ENCODE measurements around the gene ERGIC1. TPM values are rescaled to one million over a fixed set of nuclear protein-coding genes. Genes with fewer than 3 reads are reported as not detected.

The ERGIC1 gene
- total and polyA plus RNA-seq, 2 of the 13 experiments (the other 11 are each of a cell fraction or from before 2014, with no cell fraction given) = 78.5 to 184 TPM

DNA sequence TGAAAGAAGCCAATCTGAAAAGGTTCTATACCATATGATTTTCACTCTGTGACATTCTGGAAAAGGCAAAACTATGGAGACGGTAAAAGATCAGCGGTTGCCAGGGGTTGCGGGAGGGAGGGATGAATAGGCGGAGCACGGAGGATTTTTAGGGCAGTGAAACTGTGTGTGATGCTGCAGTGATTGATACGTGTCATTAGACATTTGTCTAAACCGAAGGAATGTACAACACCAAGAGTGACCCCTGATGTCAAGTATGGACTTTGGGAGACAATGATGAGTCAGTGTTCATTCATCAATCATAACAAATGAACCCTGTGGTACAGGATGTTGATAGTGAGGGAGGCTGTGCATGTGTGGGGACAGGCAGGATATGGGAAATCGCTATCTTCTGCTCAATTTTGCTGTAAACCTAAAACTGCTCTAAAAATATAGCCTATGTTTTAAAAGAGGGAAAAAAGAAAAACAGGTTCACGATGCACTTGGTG is 34.4 kb downstream of the ERGIC1 start (continued):
- TF ChIP-seq NR2F1 (CRISPR knock-in tag; IDR thresholded peaks at IDR 0.05) (peak; percentile 35 to 55; a peak in 2 of 4 replicates), ZNF883 (CRISPR knock-in tag; IDR thresholded peaks at IDR 0.05; ENCODE audit: not compliant biosample characterization) (no peak), ZBTB21 (CRISPR knock-in tag; IDR thresholded peaks at IDR 0.05) (no peak), ATF7 (IDR thresholded peaks at IDR 0.05) (peak; percentile 50; the same call in 1 of the 2 replicates), ATF7 (CRISPR knock-in tag; IDR thresholded peaks at IDR 0.05) (no peak), NFYB (CRISPR knock-in tag; IDR thresholded peaks at IDR 0.05) (no peak), SAP130 (CRISPR knock-in tag; IDR thresholded peaks at IDR 0.05; ENCODE audit: low read depth) (peak; percentile 87), ZNF564 (CRISPR knock-in tag; IDR thresholded peaks at IDR 0.05) (no peak), JUN (CRISPR knock-in tag; IDR thresholded peaks at IDR 0.05) (peak; percentile 75; the same call in 1 of the 2 replicates), HDAC1 (CRISPR knock-in tag; IDR thresholded peaks at IDR 0.05) (peak; percentile 34), ELF1 (CRISPR knock-in tag; IDR thresholded peaks at IDR 0.05) (no peak), HDAC2 (CRISPR knock-in tag; IDR thresholded peaks at IDR 0.05) (peak; percentile 76; the same call in 1 of the 2 replicates), HMG20A (CRISPR knock-in tag; IDR thresholded peaks at IDR 0.05; ENCODE audit: borderline replicate concordance) (peak; percentile 57; the same call in 1 of the 2 replicates), HOXA3 (CRISPR knock-in tag; IDR thresholded peaks at IDR 0.05) (0 out of 2 replicates have a peak, but pooled peaks have one; percentile 33), ZNF83 (CRISPR knock-in tag; IDR thresholded peaks at IDR 0.05; ENCODE audit: borderline replicate concordance) (no peak), ZNF3 (CRISPR knock-in tag; IDR thresholded peaks at IDR 0.05) (no peak), BCL6 (CRISPR knock-in tag; IDR thresholded peaks at IDR 0.05) (peak; percentile 33; the same call in 1 of the 2 replicates), EP300 (IDR thresholded peaks at IDR 0.05; ENCODE audit: low read depth in 2 of 2, low read length in 2 of 2) (peak in 1 of 2 experiments; percentile 75; a peak in 2 of 4 replicates), EP300 (CRISPR knock-in tag; IDR thresholded peaks at IDR 0.05; ENCODE audit: borderline replicate concordance) (0 out of 2 replicates have a peak, but pooled peaks have one; percentile 42), RARA (CRISPR knock-in tag; IDR thresholded peaks at IDR 0.05) (peak; percentile 91), GABPA (IDR thresholded peaks at IDR 0.05; ENCODE audit: low read depth, low read length) (no peak), GABPA (CRISPR knock-in tag; IDR thresholded peaks at IDR 0.05; ENCODE audit: low read depth) (peak; percentile 34; the same call in 1 of the 2 replicates)
- TF ChIP-seq, protein P1, sequence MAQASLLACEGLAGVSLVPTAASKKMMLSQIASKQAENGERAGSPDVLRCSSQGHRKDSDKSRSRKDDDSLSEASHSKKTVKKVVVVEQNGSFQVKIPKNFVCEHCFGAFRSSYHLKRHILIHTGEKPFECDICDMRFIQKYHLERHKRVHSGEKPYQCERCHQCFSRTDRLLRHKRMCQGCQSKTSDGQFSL (CRISPR knock-in tag; IDR thresholded peaks at IDR 0.05) = no peak
- TF ChIP-seq, protein P2, sequence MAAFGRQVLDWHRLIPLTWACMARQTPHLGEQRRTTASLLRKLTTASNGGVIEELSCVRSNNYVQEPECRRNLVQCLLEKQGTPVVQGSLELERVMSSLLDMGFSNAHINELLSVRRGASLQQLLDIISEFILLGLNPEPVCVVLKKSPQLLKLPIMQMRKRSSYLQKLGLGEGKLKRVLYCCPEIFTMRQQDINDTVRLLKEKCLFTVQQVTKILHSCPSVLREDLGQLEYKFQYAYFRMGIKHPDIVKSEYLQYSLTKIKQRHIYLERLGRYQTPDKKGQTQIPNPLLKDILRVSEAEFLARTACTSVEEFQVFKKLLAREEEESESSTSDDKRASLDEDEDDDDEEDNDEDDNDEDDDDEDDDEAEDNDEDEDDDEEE (CRISPR knock-in tag; IDR thresholded peaks at IDR 0.05) = no peak
- TF ChIP-seq, protein P3, sequence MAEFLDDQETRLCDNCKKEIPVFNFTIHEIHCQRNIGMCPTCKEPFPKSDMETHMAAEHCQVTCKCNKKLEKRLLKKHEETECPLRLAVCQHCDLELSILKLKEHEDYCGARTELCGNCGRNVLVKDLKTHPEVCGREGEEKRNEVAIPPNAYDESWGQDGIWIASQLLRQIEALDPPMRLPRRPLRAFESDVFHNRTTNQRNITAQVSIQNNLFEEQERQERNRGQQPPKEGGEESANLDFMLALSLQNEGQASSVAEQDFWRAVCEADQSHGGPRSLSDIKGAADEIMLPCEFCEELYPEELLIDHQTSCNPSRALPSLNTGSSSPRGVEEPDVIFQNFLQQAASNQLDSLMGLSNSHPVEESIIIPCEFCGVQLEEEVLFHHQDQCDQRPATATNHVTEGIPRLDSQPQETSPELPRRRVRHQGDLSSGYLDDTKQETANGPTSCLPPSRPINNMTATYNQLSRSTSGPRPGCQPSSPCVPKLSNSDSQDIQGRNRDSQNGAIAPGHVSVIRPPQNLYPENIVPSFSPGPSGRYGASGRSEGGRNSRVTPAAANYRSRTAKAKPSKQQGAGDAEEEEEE (CRISPR knock-in tag; IDR thresholded peaks at IDR 0.05; ENCODE audit: borderline replicate concordance) = no peak
- TF ChIP-seq, protein P4, sequence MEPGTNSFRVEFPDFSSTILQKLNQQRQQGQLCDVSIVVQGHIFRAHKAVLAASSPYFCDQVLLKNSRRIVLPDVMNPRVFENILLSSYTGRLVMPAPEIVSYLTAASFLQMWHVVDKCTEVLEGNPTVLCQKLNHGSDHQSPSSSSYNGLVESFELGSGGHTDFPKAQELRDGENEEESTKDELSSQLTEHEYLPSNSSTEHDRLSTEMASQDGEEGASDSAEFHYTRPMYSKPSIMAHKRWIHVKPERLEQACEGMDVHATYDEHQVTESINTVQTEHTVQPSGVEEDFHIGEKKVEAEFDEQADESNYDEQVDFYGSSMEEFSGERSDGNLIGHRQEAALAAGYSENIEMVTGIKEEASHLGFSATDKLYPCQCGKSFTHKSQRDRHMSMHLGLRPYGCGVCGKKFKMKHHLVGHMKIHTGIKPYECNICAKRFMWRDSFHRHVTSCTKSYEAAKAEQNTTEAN (CRISPR knock-in tag; conservative IDR thresholded peaks at IDR 0.05) = 0 out of 2 replicates have a peak, but pooled peaks have one; percentile 29
- TF ChIP-seq, protein P5, sequence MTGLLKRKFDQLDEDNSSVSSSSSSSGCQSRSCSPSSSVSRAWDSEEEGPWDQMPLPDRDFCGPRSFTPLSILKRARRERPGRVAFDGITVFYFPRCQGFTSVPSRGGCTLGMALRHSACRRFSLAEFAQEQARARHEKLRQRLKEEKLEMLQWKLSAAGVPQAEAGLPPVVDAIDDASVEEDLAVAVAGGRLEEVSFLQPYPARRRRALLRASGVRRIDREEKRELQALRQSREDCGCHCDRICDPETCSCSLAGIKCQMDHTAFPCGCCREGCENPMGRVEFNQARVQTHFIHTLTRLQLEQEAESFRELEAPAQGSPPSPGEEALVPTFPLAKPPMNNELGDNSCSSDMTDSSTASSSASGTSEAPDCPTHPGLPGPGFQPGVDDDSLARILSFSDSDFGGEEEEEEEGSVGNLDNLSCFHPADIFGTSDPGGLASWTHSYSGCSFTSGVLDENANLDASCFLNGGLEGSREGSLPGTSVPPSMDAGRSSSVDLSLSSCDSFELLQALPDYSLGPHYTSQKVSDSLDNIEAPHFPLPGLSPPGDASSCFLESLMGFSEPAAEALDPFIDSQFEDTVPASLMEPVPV (CRISPR knock-in tag; IDR thresholded peaks at IDR 0.05) = no peak
